GM21717 (cell line): ENCODE measurements around the gene RPP40.
A peak's percentile ranks its signal among the peaks of the same experiment; 100 is the strongest.
"Not testable (repeated sequence)": the region's sequence is repeated elsewhere in the genome, so short reads cannot be mapped to it uniquely, and the experiment has no call there.

Source experiments
- ATAC-seq: cut with Tn5 transposase; IDR thresholded peaks from one replicate; pipeline ENCODE4 v1.9.1; 2021; ENCODE audit warnings: mild to moderate bottlenecking, moderate library complexity; ENCODE audit not compliant: unreplicated experiment

RPP40 gene

GRCh38 chr6:5003604-5004372, at the start of gene RPP40:
Gene RPP40 (minus strand): TSS chr6:5004037. CDS start chr6:5004002, 35 bp downstream.
- ATAC-seq: peak; percentile 92

- no peak for ATAC-seq
Observed at GRCh38 chr6:5053038-5053437, 49.2 kb upstream of the RPP40 start.

GRCh38 chr6:5051394-5051793, 47.6 kb upstream of the RPP40 start:
- ATAC-seq: no peak

GRCh38 chr6:5050009-5050408, 46.2 kb upstream of the RPP40 start:
- no peak for ATAC-seq

GRCh38 chr6:5046430-5046829, 42.6 kb upstream of the RPP40 start:
- no peak for ATAC-seq

GRCh38 chr6:5045416-5045815, 41.6 kb upstream of the RPP40 start:
- no peak for ATAC-seq

- ATAC-seq: no peak
Observed at GRCh38 chr6:5044866-5045265, 41.0 kb upstream of the RPP40 start.

- ATAC-seq: no peak
Observed at GRCh38 chr6:5042436-5042835, 38.6 kb upstream of the RPP40 start.

- ATAC-seq: no peak
Observed at GRCh38 chr6:5041955-5042354, 38.1 kb upstream of the RPP40 start.

- ATAC-seq: no peak
Observed at GRCh38 chr6:5036269-5036668, 32.4 kb upstream of the RPP40 start.

- ATAC-seq: no peak
Observed at GRCh38 chr6:5034736-5035135, 30.9 kb upstream of the RPP40 start.

- no peak for ATAC-seq
Observed at GRCh38 chr6:5034328-5034727, 30.5 kb upstream of the RPP40 start.

GRCh38 chr6:5033214-5033904, 29.5 kb upstream of the RPP40 start:
- not testable (repeated sequence) for ATAC-seq

- not testable (repeated sequence) for ATAC-seq
Observed at GRCh38 chr6:5032706-5033105, 28.9 kb upstream of the RPP40 start.

GRCh38 chr6:5031150-5031549, 27.3 kb upstream of the RPP40 start:
- ATAC-seq: no peak

GRCh38 chr6:5030596-5031136, 26.8 kb upstream of the RPP40 start:
- ATAC-seq: peak; percentile 89

- ATAC-seq: no peak
Observed at GRCh38 chr6:5029609-5030008, 25.8 kb upstream of the RPP40 start.

- ATAC-seq: no peak
Observed at GRCh38 chr6:5028921-5029320, 25.1 kb upstream of the RPP40 start.

- ATAC-seq: no peak
Observed at GRCh38 chr6:5028301-5028700, 24.5 kb upstream of the RPP40 start.

GRCh38 chr6:5025911-5026819, 22.3 kb upstream of the RPP40 start:
- ATAC-seq: no peak

- ATAC-seq: no peak
Observed at GRCh38 chr6:5023923-5024322, 20.1 kb upstream of the RPP40 start.
